COLO668 (cell line): ENCODE data around the gene FLYWCH1.

Source experiments
- DNase-seq: peaks from one replicate; lab custom pipeline; 2025; ENCODE audit not compliant: unreplicated experiment; lab: John Stamatoyannopoulos, UW

FLYWCH1 gene

DNA sequence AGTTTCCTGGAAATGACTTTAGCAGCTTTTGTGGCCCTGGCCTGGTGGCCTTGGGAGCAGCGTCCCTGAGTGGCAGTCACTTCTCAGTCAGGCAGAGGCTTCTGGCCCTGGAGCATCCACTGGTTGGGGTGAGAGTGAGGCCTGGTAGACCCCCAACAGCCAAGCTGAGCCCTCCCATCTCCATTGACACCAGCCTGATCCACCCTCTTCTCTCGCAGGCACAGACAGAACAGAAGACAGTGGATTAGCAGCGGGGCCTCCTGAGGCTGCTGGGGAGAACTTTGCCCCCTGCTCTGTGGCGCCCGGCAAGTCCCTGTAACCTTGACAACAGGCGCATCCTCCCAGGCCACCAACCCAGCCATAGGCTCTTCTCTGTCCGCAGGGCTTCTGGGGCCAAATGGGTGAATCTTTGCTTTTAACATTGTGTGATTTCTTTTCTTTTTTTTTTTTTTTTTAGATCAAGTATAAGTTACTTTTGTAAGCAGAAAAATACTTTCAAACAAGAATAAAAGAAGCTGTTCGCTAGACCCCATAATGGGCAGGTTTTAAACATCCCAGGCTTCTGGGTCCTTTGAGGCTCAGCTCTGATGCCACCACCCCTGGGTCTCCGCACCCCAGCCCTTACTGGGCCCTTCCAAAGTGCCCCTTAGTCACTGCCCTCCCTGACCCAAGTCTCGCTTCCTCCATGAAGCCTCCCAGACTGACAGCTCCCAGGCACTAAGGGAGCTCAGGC is 12.7 kb upstream of the FLYWCH1 start:
- peak; percentile 25 for DNase-seq

DNA sequence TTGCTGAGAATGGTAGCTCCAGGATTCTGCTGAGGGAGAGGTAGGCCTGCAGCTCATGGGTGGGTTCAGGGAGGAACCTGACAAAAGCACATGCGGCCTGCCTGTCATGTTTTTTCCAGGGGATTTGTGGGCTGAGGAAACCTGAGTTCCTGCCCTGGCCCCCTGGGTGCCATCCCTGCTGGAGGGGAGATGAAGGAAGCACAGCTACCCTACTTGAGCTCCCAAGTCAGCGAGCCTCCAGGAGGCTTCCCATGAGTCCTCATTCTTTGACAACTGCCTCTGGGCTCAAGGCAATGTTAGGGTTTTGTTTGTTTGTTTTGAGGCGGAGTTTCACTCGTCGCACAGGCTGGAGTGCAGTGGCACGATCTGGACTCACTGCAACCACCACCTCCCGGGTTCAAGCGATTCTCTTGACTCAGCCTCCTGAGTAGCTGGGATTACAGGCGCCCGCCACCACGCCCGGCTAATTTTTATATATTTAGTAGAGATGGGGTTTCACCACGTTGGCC is 12.1 kb upstream of the FLYWCH1 start:
- no peak for DNase-seq

GRCh38 chr16:2900526-2901075 is 11.1 kb upstream of the FLYWCH1 start:
- DNase-seq = no peak

DNA sequence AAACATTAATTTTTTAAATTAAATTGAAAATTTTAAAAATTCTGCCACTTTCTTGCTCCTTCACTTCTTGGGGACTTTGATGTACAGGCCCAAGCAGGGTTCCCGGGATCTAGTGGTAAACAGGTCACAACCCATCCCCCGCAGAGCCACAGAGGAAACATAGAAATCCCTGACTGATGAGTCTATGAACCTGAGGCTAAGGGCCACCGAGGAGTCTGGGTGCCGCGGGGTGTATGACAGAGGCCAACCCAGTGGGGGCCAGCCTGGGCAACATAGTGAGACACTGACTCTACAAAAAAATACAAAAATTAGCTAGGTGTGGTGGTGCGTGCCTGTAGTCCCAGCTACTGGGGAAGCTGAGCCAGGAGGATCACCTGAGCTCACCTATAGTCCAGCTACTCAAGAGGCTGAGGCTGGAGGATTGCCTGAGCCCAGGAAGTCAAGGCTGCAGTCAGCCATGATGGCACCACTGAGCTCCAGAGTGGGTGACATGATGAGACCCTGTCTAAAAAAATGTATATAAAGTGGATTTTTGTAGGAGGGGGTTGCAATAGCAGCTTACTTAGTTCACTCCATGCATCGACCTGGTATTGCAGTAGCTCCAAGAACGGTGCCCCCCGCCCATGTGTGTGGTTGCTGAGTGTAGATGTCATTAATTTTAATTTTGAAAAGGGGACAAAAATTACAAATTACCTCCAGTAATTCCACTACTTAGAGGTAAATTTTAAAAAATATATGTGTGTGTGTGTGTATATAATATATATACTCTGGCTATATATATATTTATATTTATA is 9.2 kb upstream of the FLYWCH1 start:
- DNase-seq = no peak

DNA sequence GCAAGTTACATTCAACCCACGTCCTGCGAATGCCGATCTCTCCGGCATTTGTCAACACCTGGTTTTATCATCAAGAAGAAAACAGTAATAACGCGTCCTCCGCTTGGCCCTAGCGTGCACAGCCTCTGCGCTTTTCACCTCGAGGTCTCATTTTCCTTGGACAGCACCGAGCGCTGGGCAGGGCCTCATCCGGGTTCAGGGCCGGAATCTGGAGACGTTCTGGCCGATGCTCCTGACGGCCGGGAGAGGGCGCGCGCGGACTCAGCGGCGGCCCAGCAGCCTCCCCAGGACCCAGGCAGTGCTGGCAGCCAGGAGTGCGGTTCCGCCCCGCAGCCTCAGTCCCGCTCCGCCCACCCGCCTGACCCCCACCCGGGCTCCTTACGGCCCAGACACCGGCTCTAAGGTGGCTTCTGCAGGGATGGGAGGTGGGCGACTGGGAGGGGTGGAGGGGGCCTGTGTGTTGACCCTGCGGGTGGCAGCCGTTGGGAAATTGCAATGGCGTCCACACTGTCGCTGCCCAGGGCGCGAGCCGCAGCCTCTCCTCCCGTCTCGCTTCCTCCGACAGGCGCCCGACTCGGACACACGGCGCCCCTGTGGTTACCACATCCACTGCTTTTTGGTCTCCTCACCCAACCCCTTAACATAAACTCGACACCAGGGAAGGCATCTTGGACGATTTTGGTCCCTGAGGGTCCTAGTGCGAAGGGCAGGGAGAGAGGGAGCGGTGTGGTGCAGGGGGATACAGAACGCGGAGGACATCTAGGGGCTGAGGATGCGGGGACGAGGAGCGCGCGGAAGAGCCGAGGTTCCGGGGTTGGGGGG is 7.4 kb upstream of the FLYWCH1 start:
- DNase-seq = peak; percentile 84

GRCh38 chr16:2904922-2905240 is 6.8 kb upstream of the FLYWCH1 start:
- no peak for DNase-seq

DNA sequence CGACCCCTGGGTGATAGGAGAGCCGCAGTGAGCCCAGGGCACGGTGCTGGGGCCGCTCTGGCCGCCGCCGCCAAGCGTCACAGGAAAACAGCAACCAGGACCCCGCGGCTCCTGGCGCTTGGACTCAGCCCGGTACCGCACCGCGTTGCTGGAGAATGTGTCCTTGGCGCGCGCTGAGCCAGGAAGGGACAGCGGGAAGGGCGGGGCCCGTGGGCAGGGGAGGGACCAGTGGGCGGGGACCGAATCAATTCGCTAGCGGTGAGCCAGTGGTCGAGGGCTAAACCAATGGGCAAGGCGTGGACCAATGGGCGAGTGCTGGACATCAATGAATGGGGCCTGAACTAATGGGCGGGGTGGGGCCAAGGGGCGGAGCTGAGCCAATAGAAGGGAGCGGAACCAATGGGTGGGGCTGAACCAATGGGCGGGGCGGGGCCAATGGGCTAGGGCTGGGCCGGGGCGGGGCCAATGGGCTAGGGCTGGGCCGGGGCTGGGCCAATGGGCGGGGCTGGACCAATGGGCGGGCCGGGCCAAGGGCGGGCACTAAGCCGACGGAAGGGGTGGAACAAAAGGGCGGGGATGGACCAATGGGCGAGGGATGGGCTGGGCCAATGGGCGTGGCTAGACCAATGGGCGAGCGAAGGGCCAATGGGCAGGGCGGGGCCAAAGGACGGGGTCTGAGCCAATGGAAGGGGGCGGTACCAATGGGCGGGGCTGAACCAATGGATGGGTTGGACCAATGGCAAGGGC is 6.3 kb upstream of the FLYWCH1 start:
- DNase-seq = peak; percentile 99

GRCh38 chr16:2905988-2906387 is 5.7 kb upstream of the FLYWCH1 start:
- DNase-seq = no peak

- DNase-seq = peak; percentile 52
Observed at GRCh38 chr16:2907084-2907753, 4.5 kb upstream of the FLYWCH1 start.

- no peak for DNase-seq
Observed at GRCh38 chr16:2910441-2910969, 1.2 kb upstream of the FLYWCH1 start.

DNA sequence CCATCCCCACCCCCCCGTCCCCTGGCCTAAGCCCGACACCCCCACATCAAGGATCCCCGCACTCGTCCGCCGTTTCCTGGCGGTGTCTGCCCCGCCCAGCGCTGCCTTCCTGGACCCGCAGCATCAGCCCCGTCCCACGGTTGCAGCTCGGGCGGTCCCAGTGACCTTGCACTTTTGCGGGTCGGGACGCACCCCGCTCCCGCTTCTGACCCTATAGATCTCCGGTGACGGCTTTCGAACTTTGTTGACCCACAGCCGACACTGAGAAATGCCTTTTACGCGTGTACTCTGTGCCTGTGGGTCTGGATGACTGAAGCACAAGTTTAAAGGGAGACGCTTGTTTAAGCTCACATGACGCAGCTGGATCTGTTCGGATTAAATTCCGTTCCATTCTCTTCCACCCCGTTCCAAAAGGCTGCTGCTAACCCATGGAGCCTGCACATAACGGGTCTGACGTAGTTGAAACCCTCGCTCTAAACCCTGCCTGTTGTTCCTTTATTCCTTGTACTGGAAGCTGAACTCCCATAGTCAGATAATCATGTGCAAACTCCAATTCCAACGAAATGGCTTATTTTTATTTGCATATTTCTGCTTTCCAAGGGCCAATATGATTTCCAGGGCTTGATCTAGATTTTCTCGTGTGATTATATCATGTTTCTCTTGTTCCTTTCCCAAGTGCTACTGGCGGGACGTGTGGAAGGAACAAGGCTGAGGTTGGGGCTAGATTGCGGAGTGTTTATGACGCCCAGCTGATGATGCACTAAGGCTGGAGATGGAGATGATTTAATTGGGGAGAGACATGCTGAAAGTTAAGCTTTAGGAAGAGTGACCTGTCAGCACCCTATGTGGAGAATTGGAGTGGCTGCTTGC is 834 bp downstream of the FLYWCH1 start:
- DNase-seq = no peak

- no peak for DNase-seq
Observed at GRCh38 chr16:2913603-2914002, 1.9 kb downstream of the FLYWCH1 start.

DNA sequence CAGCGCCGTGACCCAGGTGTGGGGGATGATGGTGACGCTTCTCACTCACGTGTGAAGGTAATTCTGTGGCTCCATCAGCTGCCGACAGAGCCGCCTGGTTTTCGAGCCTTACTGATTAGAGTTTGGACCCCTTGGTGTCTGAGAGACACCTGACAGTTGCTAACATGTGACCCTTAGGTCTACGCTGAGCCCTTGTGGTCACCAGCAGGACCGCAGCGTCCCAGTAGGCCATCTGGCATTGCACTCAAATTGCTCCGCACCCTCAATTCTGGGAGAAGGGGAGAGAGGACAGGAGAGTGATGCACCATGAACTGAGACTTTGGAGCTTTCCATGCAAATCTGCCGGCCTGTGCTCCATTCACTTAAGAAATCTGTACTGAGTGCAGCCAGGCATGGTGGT is 2.5 kb downstream of the FLYWCH1 start:
- no peak for DNase-seq

DNA sequence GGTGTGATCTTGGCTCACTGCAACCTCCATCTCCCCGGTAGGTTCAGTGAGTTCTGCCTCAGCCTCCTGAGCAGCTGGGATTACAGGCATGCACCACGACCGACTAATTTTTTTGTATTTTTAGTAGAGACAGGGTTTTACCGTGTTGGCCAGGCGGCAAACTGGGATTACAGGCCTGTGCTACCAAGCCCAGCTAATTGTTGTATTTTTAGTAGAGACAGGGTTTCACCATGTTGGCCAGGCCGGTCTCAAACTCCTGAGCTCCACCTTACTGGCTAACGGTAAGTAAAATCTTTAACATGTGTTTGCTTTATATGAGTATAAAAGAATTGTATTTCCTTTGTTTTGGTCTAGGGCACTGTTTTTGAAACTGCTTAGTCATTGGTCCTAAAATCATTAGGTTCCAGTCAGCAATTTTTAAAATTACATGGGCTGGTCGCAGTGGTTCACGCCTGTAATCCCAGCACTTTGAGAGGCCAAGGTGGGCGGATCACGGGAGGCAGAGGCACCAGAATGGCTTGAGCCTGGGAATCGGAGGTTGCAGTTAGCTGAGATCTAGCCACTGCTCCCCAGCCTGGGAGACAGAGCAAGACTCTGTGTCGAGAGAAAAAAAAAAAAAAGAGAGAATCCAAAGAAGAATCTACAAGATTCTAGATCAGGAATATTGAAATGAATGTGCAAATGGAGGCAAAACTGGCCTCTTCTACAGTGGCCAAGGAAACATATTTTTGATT is 3.6 kb downstream of the FLYWCH1 start:
- no peak for DNase-seq

DNA sequence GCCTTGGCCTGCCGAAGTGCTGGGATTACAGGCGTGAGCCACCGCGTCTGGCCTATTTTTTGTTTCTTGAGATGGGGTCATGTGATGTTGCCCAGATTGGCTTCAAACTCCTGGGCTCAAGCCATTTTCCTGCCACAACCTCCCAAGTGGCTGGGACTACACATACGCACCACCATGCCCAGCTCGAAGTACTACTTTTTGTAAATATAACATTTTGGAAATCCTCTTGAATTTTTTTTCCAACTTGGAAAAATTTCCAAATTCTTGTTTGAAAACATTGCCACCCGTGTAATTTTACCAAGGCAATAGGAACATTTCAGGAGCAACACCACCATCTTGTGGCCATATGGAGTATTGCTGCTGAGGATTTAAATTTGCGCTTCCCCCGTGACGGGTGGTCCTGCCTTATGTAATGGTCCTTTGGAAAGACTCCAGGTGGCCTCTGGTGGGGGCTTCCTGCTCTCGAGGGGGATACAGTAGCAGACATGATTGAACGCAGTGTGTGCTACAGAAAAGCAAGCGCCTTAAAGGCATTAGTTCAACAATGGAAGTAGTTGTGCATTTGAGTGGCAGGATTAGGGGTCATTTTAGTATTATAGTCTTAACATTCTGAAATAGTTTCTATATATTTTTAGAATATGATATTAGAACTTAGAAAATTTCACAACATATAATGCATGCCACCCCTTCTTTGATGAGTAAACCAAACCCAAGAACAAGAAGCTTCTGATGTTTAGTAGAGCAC is 8.0 kb downstream of the FLYWCH1 start:
- DNase-seq = peak; percentile 44

DNA sequence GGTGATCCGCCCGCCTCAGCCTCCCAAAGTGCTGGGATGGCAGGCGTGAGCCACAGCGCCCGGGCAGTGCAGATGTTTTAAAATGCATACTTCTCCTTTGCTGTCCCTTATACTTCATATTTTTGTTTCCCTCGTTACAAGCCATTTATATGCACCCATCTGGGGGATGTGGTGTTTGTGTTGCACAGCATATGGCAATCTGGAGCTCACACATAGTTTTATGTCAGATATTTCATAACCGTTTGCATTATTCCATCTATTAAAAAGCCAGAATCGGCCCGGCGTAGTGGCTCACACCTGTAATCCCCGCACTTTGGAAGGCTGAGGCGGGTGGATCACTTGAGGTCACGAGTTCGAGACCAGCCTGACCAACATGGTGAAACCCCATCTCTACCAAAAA is 11.8 kb downstream of the FLYWCH1 start:
- DNase-seq = no peak
